ENCODE results near the gene STMN3. TPM values are rescaled to one million over a fixed set of nuclear protein-coding genes. Genes with fewer than 3 reads are reported as not detected.

STMN3 gene
- polyA plus RNA-seq, 1 of the 3 experiments (the other 2 are of a cell fraction) = 111 TPM

GRCh38 chr20:63678071-63678470 lies 24.8 kb upstream of the STMN3 start:
- peaks cover 11% of the 10 kb centered on the region for H3F3A ChIP-seq (replicated peaks; ENCODE audit: insufficient read depth)
- H3K4me2 ChIP-seq = no peak overlapping the region
- no peaks in the 10 kb centered on the region for H3K27me3 ChIP-seq (ENCODE audit: insufficient read depth)
- no peaks in the 10 kb centered on the region for H3K9me3 ChIP-seq
- TF ChIP-seq RAD21 (IDR thresholded peaks at IDR 0.05; ENCODE audit: low read length) = no peak
- TF ChIP-seq FOXM1 (IDR thresholded peaks at IDR 0.05; ENCODE audit: low read depth) = no peak
- no peaks in the 10 kb centered on the region for H3K9me2 ChIP-seq
- H3K27ac ChIP-seq (ENCODE audit: low read depth in 2 of 2, low read length in 1 of 2) = no peak overlapping the region
- CTCF ChIA-PET = no interaction called here
- POLR2A ChIA-PET = no interaction called here
- H3K79me2 ChIP-seq (ENCODE audit: insufficient read depth) = no peaks in the 10 kb centered on the region
- H3K9ac ChIP-seq = no peak overlapping the region
- H3K36me3 ChIP-seq (replicated peaks in 1 of 2; ENCODE audit: control insufficient read depth in 1 of 2, insufficient read depth in 2 of 2, low read length in 1 of 2) = peaks cover 6 to 11% of the 10 kb centered on the region in 2 experiments
- H3K4me3 ChIP-seq (ENCODE audit: low read depth in 2 of 2, low read length in 1 of 2) = no peak overlapping the region
- no peak for DNase-seq
- WGBS (ENCODE audit: low lambda C conversion rate) = 83% methylated on average over 7 of the region's 13 CpGs
- H3K4me1 ChIP-seq (ENCODE audit: control insufficient read depth in 1 of 2, insufficient read depth in 2 of 2, low read depth in 1 of 2, low read length in 1 of 2) = peaks cover 0 to 13% of the 10 kb centered on the region in 2 experiments; a peak in 3 of 4 replicates
- no peak overlapping the region for H2AFZ ChIP-seq (ENCODE audit: low read depth)
- H4K20me1 ChIP-seq (ENCODE audit: insufficient read depth) = no peaks in the 10 kb centered on the region

- no peaks in the 10 kb centered on the region for H3K79me2 ChIP-seq (ENCODE audit: insufficient read depth)
- no peak overlapping the region for H3K4me2 ChIP-seq
- no peak overlapping the region for H2AFZ ChIP-seq (ENCODE audit: low read depth)
- POLR2A ChIA-PET = no interaction called here
- H3K4me3 ChIP-seq (ENCODE audit: low read depth in 2 of 2, low read length in 1 of 2) = no peak overlapping the region
- H3K9me2 ChIP-seq = no peaks in the 10 kb centered on the region
- H3K4me1 ChIP-seq (ENCODE audit: control insufficient read depth in 1 of 2, insufficient read depth in 2 of 2, low read depth in 1 of 2, low read length in 1 of 2) = no peaks in the 10 kb centered on the region
- CTCF ChIA-PET = no interaction called here
- H4K20me1 ChIP-seq (ENCODE audit: insufficient read depth) = no peaks in the 10 kb centered on the region
- no peak overlapping the region for H3K27ac ChIP-seq (ENCODE audit: low read depth in 2 of 2, low read length in 1 of 2)
- H3F3A ChIP-seq (replicated peaks; ENCODE audit: insufficient read depth) = no peaks in the 10 kb centered on the region
- peaks cover under 1 to 14% of the 10 kb centered on the region in 2 experiments for H3K36me3 ChIP-seq (replicated peaks in 1 of 2; ENCODE audit: control insufficient read depth in 1 of 2, insufficient read depth in 2 of 2, low read length in 1 of 2)
- WGBS (ENCODE audit: low lambda C conversion rate) = 91% methylated on average over 18 of the region's 20 CpGs
- H3K27me3 ChIP-seq (ENCODE audit: insufficient read depth) = no peaks in the 10 kb centered on the region
- no peaks in the 10 kb centered on the region for H3K9me3 ChIP-seq
- DNase-seq = no peak
- no peak overlapping the region for H3K9ac ChIP-seq
- no peak for TF ChIP-seq CHD2 (IDR thresholded peaks at IDR 0.05; ENCODE audit: low read length, partially characterized antibody)
- TF ChIP-seq GABPA (IDR thresholded peaks at IDR 0.05; ENCODE audit: low read depth) = no peak
- TF ChIP-seq TCF12 (IDR thresholded peaks at IDR 0.05) = no peak
- TF ChIP-seq MXI1 (IDR thresholded peaks at IDR 0.05; ENCODE audit: low read depth, low read length) = no peak
- TF ChIP-seq EZH2phosphoT487 (IDR thresholded peaks at IDR 0.05; ENCODE audit: borderline replicate concordance, low read depth) = no peak
- TF ChIP-seq RCOR1 (IDR thresholded peaks at IDR 0.05; ENCODE audit: low read length) = no peak
- TF ChIP-seq TAF1 (IDR thresholded peaks at IDR 0.05; ENCODE audit: borderline replicate concordance, low read depth, low read length) = no peak
- no peak for TF ChIP-seq ELF1 (IDR thresholded peaks at IDR 0.05)
- no peak for TF ChIP-seq YY1 (IDR thresholded peaks at IDR 0.05; ENCODE audit: low read depth)
- TF ChIP-seq POLR2AphosphoS5 (IDR thresholded peaks at IDR 0.05; ENCODE audit: low read depth, low read length) = no peak
- no peak for TF ChIP-seq FOXM1 (IDR thresholded peaks at IDR 0.05; ENCODE audit: low read depth)
- no peak for TF ChIP-seq TEAD4 (IDR thresholded peaks at IDR 0.05; ENCODE audit: borderline replicate concordance, insufficient read depth)
- no peak for TF ChIP-seq REST (IDR thresholded peaks at IDR 0.05; ENCODE audit: low read depth, low read length)
Measured at GRCh38 chr20:63675681-63676368, 22.6 kb upstream of the STMN3 start.
